Natural killer cell (primary cell): ENCODE data around the gene GNB1L. TPM values are rescaled to one million over a fixed set of nuclear protein-coding genes. Genes with fewer than 3 reads are reported as not detected.

Experiments used
- ATAC-seq, 3 donors: fragments of 150-1000 bp in 2 of 3; fragments of 200-7000 bp in 1 of 3; cut with Tn5 transposase; 1 replicate in 1 of 3; 2 replicates in 2 of 3; pipeline ENCODE4 v1.10.0; 2021; ENCODE audit warnings: mild to moderate bottlenecking in 2 of 3, moderate library complexity in 2 of 3
- DNase-seq, 2 donors: peaks; one replicate each; pipeline versions ENCODE4 v3.0.0 to v3.0.0-alpha.2; 2013 to 2021; ENCODE audit warnings: mixed read lengths in 1 of 2
- H3K27ac ChIP-seq: one replicate; pipeline ENCODE4 v1.5.1; 2013; ENCODE audit warnings: mild to moderate bottlenecking, low read length
- H3K27me3 ChIP-seq: one replicate; pipeline ENCODE4 v1.6.1; 2013; ENCODE audit warnings: low read length; ENCODE audit not compliant: control insufficient read depth, insufficient read depth
- H3K36me3 ChIP-seq: one replicate; pipeline ENCODE4 v1.6.1; 2013; ENCODE audit warnings: low read length; ENCODE audit not compliant: control insufficient read depth, insufficient read depth
- H3K4me1 ChIP-seq: one replicate; pipeline ENCODE4 v1.6.1; 2013; ENCODE audit warnings: low read length; ENCODE audit not compliant: control insufficient read depth, insufficient read depth
- H3K4me3 ChIP-seq: one replicate; pipeline ENCODE4 v1.5.1; 2013; ENCODE audit warnings: low read length
- H3K9me3 ChIP-seq: one replicate; pipeline ENCODE4 v1.6.1; 2013; ENCODE audit warnings: low read length; ENCODE audit not compliant: control insufficient read depth, insufficient read depth
- H3K27ac Mint-ChIP-seq, 2 donors: one replicate each; pipeline ENCODE4 v1.8.0; 2022; ENCODE audit warnings: mild to moderate bottlenecking in 2 of 2, mixed read lengths in 2 of 2, moderate library complexity in 1 of 2
- H3K27me3 Mint-ChIP-seq, 2 donors: one replicate each; pipeline ENCODE4 v1.8.0; 2022; ENCODE audit warnings: low read depth in 2 of 2, mixed read lengths in 2 of 2
- H3K36me3 Mint-ChIP-seq: one replicate; pipeline ENCODE4 v1.8.0; 2022; ENCODE audit warnings: mixed read lengths
- H3K4me1 Mint-ChIP-seq, 2 donors: one replicate each; pipeline ENCODE4 v1.8.0; 2022; ENCODE audit warnings: mixed read lengths in 2 of 2
- H3K4me3 Mint-ChIP-seq: one replicate; pipeline ENCODE4 v1.8.0; 2022; ENCODE audit warnings: mild to moderate bottlenecking, moderate library complexity, mixed read lengths
- H3K9me3 Mint-ChIP-seq, 2 donors: one replicate each; pipeline ENCODE4 v1.8.0; 2022; ENCODE audit warnings: mixed read lengths in 2 of 2
- CTCF ChIP-seq: fragments of 200-600 bp; IDR thresholded peaks from one replicate; pipeline ENCODE4 v1.8.0; 2022; ENCODE audit warnings: antibody characterized with exemption
- WGBS: methylation state at CpG from one replicate; pipeline ENCODE4 v1.1.7; 2013; ENCODE audit warnings: missing lambda C conversion rate; ENCODE audit not compliant: insufficient coverage; 5-methylcytosine and 5-hydroxymethylcytosine counted together
- intact Hi-C: fragments of 100-400 bp; cut with micrococcal nuclease; formaldehyde crosslinking; loops from one replicate; pipeline ENCODE4 v1.14.2; 2022
- total RNA-seq, 4 donors: library from RNA; stranded (reverse); fragments of 120-200 nt in 1 of 4; gene quantifications; one replicate each; pipeline versions ENCODE4 v1.2.3 to v1.2.4, GENCODE V29; 2013 to 2022

The GNB1L gene
- total RNA-seq, 3 donors from 2014 or later (not counting 1 experiment from before 2014, with no cell fraction given): 5.1 to 5.3 (median 5.3) TPM

GRCh38 chr22:19755722-19756287 is 98.9 kb downstream of the GNB1L start:
- no peaks in the 10 kb centered on the region for H3K9me3 ChIP-seq
- Mint-ChIP-seq H3K27me3 (peaks cover 42 to 49% of the 10 kb centered on the region in 2 donors), H3K36me3 (no peaks in the 10 kb centered on the region), H3K4me3 (no peak overlapping the region), H3K9me3 (no peaks in the 10 kb centered on the region), H3K4me1 (peaks cover 12 to 21% of the 10 kb centered on the region in 2 donors), H3K27ac (no peak overlapping the region)
- ATAC-seq: no peak
- WGBS: 8% methylated on average over 26 of the region's 26 CpGs
- no peak overlapping the region for H3K27ac ChIP-seq
- H3K4me3 ChIP-seq: no peak overlapping the region
- DNase-seq: no peak
- no peak for TF ChIP-seq CTCF
- no peaks in the 10 kb centered on the region for H3K36me3 ChIP-seq
- intact Hi-C loops: no loop called here
- peaks cover 35% of the 10 kb centered on the region for H3K27me3 ChIP-seq
- peaks cover 26% of the 10 kb centered on the region for H3K4me1 ChIP-seq

GRCh38 chr22:19755145-19755710 is 99.4 kb downstream of the GNB1L start:
- no peak overlapping the region for H3K27ac ChIP-seq
- peaks cover 26% of the 10 kb centered on the region for H3K4me1 ChIP-seq
- Mint-ChIP-seq H3K4me1 (peaks cover 9 to 18% of the 10 kb centered on the region in 2 donors), H3K36me3 (no peaks in the 10 kb centered on the region), H3K27ac (no peak overlapping the region), H3K27me3 (peaks cover 40 to 46% of the 10 kb centered on the region in 2 donors), H3K9me3 (no peaks in the 10 kb centered on the region), H3K4me3 (no peak overlapping the region)
- no peak for ATAC-seq
- H3K36me3 ChIP-seq: no peaks in the 10 kb centered on the region
- DNase-seq: no peak
- H3K9me3 ChIP-seq: no peaks in the 10 kb centered on the region
- no peak overlapping the region for H3K4me3 ChIP-seq
- TF ChIP-seq CTCF: no peak
- peaks cover 35% of the 10 kb centered on the region for H3K27me3 ChIP-seq
- intact Hi-C loops: no loop called here
- WGBS: 4% methylated on average over 59 of the region's 59 CpGs

GRCh38 chr22:19754701-19755144 is 100.0 kb downstream of the GNB1L start:
- Histone ChIP-seq H3K36me3 (no peaks in the 10 kb centered on the region), H3K4me3 (no peak overlapping the region), H3K9me3 (no peaks in the 10 kb centered on the region), H3K27ac (no peak overlapping the region), H3K27me3 (peaks cover 33% of the 10 kb centered on the region), H3K4me1 (peaks cover 25% of the 10 kb centered on the region)
- no peaks in the 10 kb centered on the region for H3K9me3 Mint-ChIP-seq
- no peaks in the 10 kb centered on the region for H3K36me3 Mint-ChIP-seq
- no peak for TF ChIP-seq CTCF
- WGBS: 39% methylated on average over 14 of the region's 14 CpGs
- peaks cover 35 to 41% of the 10 kb centered on the region in 2 donors for H3K27me3 Mint-ChIP-seq
- H3K4me3 Mint-ChIP-seq: no peak overlapping the region
- DNase-seq (no peak), ATAC-seq (no peak)
- H3K4me1 Mint-ChIP-seq: peaks cover 4 to 13% of the 10 kb centered on the region in 2 donors
- H3K27ac Mint-ChIP-seq: no peak overlapping the region
- intact Hi-C loops: no loop called here
